Prostate gland (tissue), 2 donors: ENCODE results near the gene NAA60. TPM values are rescaled to one million over a fixed set of nuclear protein-coding genes. Genes with fewer than 3 reads are reported as not detected.

Experiments used
- DNase-seq: peaks from one replicate; pipeline ENCODE4 v3.0.0-alpha.2; 2019; ENCODE audit warnings: low spot score
- H3K27ac ChIP-seq, 2 donors: fragments of 200-600 bp; sonication (generic); 2 replicates each; pipeline ENCODE4 v1.5.1; 2017 to 2019
- H3K27me3 ChIP-seq: fragments of 200-600 bp; sonication (generic); replicated peaks from 2 replicates; pipeline ENCODE4 v1.5.1; 2019; ENCODE audit not compliant: insufficient read depth
- H3K36me3 ChIP-seq, 2 donors: fragments of 200-600 bp; sonication (generic); 1 replicate in 1 of 2; 2 replicates in 1 of 2; pipeline versions ENCODE4 v1.5.1 to v1.8.1; 2017 to 2019
- H3K4me1 ChIP-seq: fragments of 200-600 bp; sonication (generic); replicated peaks from 2 replicates; pipeline ENCODE4 v1.5.1; 2019
- H3K4me3 ChIP-seq, 2 donors: fragments of 200-600 bp; sonication (generic); 2 replicates each; pipeline ENCODE4 v1.5.1; 2017 to 2019
- H3K9me3 ChIP-seq: fragments of 200-600 bp; sonication (generic); 2 replicates; pipeline ENCODE4 v1.5.1; 2017
- CTCF ChIP-seq, 4 experiments: fragments of 200-600 bp in 2 of 4; fragments of 450-650 bp in 2 of 4; sonication (generic) in 2 of 4; IDR thresholded peaks; 1 replicate in 3 of 4; 2 replicates in 1 of 4; pipeline ENCODE4 v1.5.1; 2016 to 2019; ENCODE audit warnings: antibody characterized with exemption in 4 of 4, mild to moderate bottlenecking in 2 of 4, moderate library complexity in 2 of 4
- POLR2A ChIP-seq: fragments of 450-650 bp; IDR thresholded peaks from one replicate; pipeline ENCODE4 v1.6.1; 2016; ENCODE audit warnings: antibody characterized with exemption, mild to moderate bottlenecking
- POLR2AphosphoS5 ChIP-seq: sonication (generic); formaldehyde crosslinking; IDR thresholded peaks from one replicate; pipeline ENCODE4 v1.6.1; 2017; ENCODE audit warnings: antibody characterized with exemption
- WGBS: methylation state at CpG from one replicate; pipeline ENCODE4 v1.1.5; 2018; 5-methylcytosine and 5-hydroxymethylcytosine counted together
- intact Hi-C: fragments of 100-400 bp; cut with DNase I; formaldehyde crosslinking; loops from one replicate; pipeline ENCODE4 v1.14.2; 2022
- total RNA-seq, 2 donors: library from RNA; depleted of rRNA; stranded (reverse); fragments of >200 nt; gene quantifications; one replicate each; pipeline ENCODE4 v1.1.0, GENCODE V29; 2016

Gene NAA60
- total RNA-seq, 2 donors from 2014 or later, result 48.1 to 99.2 TPM

GRCh38 chr16:3460585-3460984 is 17.1 kb downstream of the NAA60 start:
- H3K27ac ChIP-seq, result peak overlapping the region in 1 of 2 donors; percentile 3
- no peak for DNase-seq
- H3K9me3 ChIP-seq, result no peaks in the 10 kb centered on the region
- H3K27me3 ChIP-seq, result no peaks in the 10 kb centered on the region
- TF ChIP-seq POLR2A, result no peak
- no peak for TF ChIP-seq CTCF (IDR thresholded peaks at IDR 0.05)
- no peak for TF ChIP-seq POLR2AphosphoS5
- 89% methylated on average over 8 of the region's 8 CpGs for WGBS
- intact Hi-C loops, result no loop called here
- H3K4me1 ChIP-seq, result peaks cover 21% of the 10 kb centered on the region
- no peak overlapping the region for H3K4me3 ChIP-seq
- H3K36me3 ChIP-seq, result no peaks in the 10 kb centered on the region

GRCh38 chr16:3461151-3461550 is 17.7 kb downstream of the NAA60 start:
- no peaks in the 10 kb centered on the region for H3K27me3 ChIP-seq

GRCh38 chr16:3465301-3465700 is 21.8 kb downstream of the NAA60 start:
- H3K4me3 ChIP-seq, result no peak overlapping the region
- H3K4me1 ChIP-seq, result no peaks in the 10 kb centered on the region
- H3K27ac ChIP-seq, result no peak overlapping the region
- intact Hi-C loops, result no loop called here
- no peak for DNase-seq
- no peaks in the 10 kb centered on the region for H3K27me3 ChIP-seq
- TF ChIP-seq POLR2AphosphoS5 (no peak), CTCF (IDR thresholded peaks at IDR 0.05) (no peak)
- H3K36me3 ChIP-seq, result no peaks in the 10 kb centered on the region
- H3K9me3 ChIP-seq, result no peaks in the 10 kb centered on the region
- 93% methylated on average over 12 of the region's 12 CpGs for WGBS

More at GRCh38 chr16:3461151-3461550, 17.7 kb downstream of the NAA60 start:
- Histone ChIP-seq H3K9me3 (no peaks in the 10 kb centered on the region), H3K27ac (no peak overlapping the region), H3K36me3 (no peaks in the 10 kb centered on the region), H3K4me3 (no peak overlapping the region), H3K4me1 (peaks cover 19% of the 10 kb centered on the region)
- intact Hi-C loops, result no loop called here
- WGBS, result 76% methylated on average over 8 of the region's 8 CpGs
- DNase-seq, result no peak
- TF ChIP-seq POLR2AphosphoS5 (no peak), POLR2A (no peak), CTCF (IDR thresholded peaks at IDR 0.05) (no peak)

GRCh38 chr16:3465911-3466584 is 22.6 kb downstream of the NAA60 start:
- no peak for DNase-seq
- Histone ChIP-seq H3K4me3 (no peak overlapping the region), H3K4me1 (no peaks in the 10 kb centered on the region), H3K27me3 (no peaks in the 10 kb centered on the region), H3K27ac (no peak overlapping the region), H3K36me3 (no peaks in the 10 kb centered on the region), H3K9me3 (no peaks in the 10 kb centered on the region)
- TF ChIP-seq CTCF (IDR thresholded peaks at IDR 0.05) (no peak), POLR2A (no peak), POLR2AphosphoS5 (no peak)
- 64% methylated on average over 21 of the region's 21 CpGs for WGBS
- intact Hi-C loops, result no loop called here

GRCh38 chr16:3467182-3467581 is 23.7 kb downstream of the NAA60 start:
- WGBS, result 95% methylated on average over 8 of the region's 8 CpGs
- Histone ChIP-seq H3K9me3 (no peaks in the 10 kb centered on the region), H3K36me3 (no peaks in the 10 kb centered on the region), H3K27ac (no peak overlapping the region), H3K4me3 (no peak overlapping the region), H3K4me1 (no peaks in the 10 kb centered on the region), H3K27me3 (no peaks in the 10 kb centered on the region)
- intact Hi-C loops, result no loop called here
- TF ChIP-seq POLR2AphosphoS5 (no peak), CTCF (IDR thresholded peaks at IDR 0.05) (no peak), POLR2A (no peak)
- DNase-seq, result no peak
